NCI-H526 treated with DMSO at 0.1 percent for 48 hours (cell line): ENCODE measurements around the gene MTG1.

ENCODE experiments used
- DNase-seq: peaks from one replicate; lab custom pipeline; 2025; lab: John Stamatoyannopoulos, UW

MTG1 gene

GRCh38 chr10:133452453-133452852 is 58.5 kb downstream of the MTG1 start:
- no peak for DNase-seq

GRCh38 chr10:133453516-133454203 is 59.7 kb downstream of the MTG1 start, which contains the start of gene SCART1:
Gene SCART1 (plus strand): TSS chr10:133453945. CDS start chr10:133453998, 53 bp downstream.
- DNase-seq = no peak

GRCh38 chr10:133454204-133454893 is 60.4 kb downstream of the MTG1 start:
- DNase-seq = no peak

- no peak for DNase-seq
These were observed 61.2 kb downstream of the MTG1 start for GRCh38 chr10:133455196-133455595.

GRCh38 chr10:133455611-133456031 is 61.7 kb downstream of the MTG1 start:
- no peak for DNase-seq

- no peak for DNase-seq
These were observed 62.3 kb downstream of the MTG1 start for GRCh38 chr10:133456041-133456951.

- DNase-seq = no peak
These were observed 63.3 kb downstream of the MTG1 start for GRCh38 chr10:133457100-133457841.

GRCh38 chr10:133458021-133458709 is 64.2 kb downstream of the MTG1 start:
- DNase-seq = no peak

GRCh38 chr10:133458710-133459453 is 64.9 kb downstream of the MTG1 start:
- no peak for DNase-seq

GRCh38 chr10:133459454-133460207 is 65.7 kb downstream of the MTG1 start:
- no peak for DNase-seq

GRCh38 chr10:133460208-133460769 is 66.3 kb downstream of the MTG1 start:
- no peak for DNase-seq

- no peak for DNase-seq
These were observed 67.1 kb downstream of the MTG1 start for GRCh38 chr10:133461027-133461426.

GRCh38 chr10:133461841-133462240 is 67.9 kb downstream of the MTG1 start:
- DNase-seq = no peak

GRCh38 chr10:133462512-133463305 is 68.8 kb downstream of the MTG1 start:
- no peak for DNase-seq

GRCh38 chr10:133464582-133465031 is 70.7 kb downstream of the MTG1 start:
- DNase-seq = no peak

GRCh38 chr10:133465191-133465949 is 71.4 kb downstream of the MTG1 start:
- DNase-seq = no peak

- no peak for DNase-seq
These were observed 72.1 kb downstream of the MTG1 start for GRCh38 chr10:133465950-133466474.
